K562 (cell line): ENCODE results near the gene EDDM13. TPM values are rescaled to one million over a fixed set of nuclear protein-coding genes. Genes with fewer than 3 reads are reported as not detected.

Source experiments
- ATAC-seq: fragments of 200-7000 bp; cut with Tn5 transposase; 3 replicates; pipeline ENCODE4 v1.9.1; 2020; ENCODE audit warnings: moderate library complexity
- BruUV-seq: library from RNA; stranded (reverse); fragments of 400-500 nt; replicated peaks from 2 replicates; lab custom pipeline; 2021; lab: Mats Ljungman, UMichigan
- CTCF ChIA-PET: fragments of 300-600 bp; formaldehyde crosslinking; extraction: SDS; loops from one replicate; lab custom pipeline; 2021; ENCODE audit warnings: low intra/inter-chr PET ratio; lab: Yijun Ruan, JAX
- POLR2A ChIA-PET: fragments of 300-600, 350-650 bp; sonication (Branson Sonifier 250); formaldehyde crosslinking; extraction: SDS; loops from one replicate; lab custom pipeline; 2021; ENCODE audit warnings: antibody characterized with exemption, inconsistent platforms; lab: Yijun Ruan, JAX
- DNase-seq, 4 experiments: peaks; one replicate each; pipeline versions ENCODE4 v3.0.0 to v3.0.0-alpha.2; 2011 to 2018; ENCODE audit warnings: low spot score in 3 of 4, mixed read lengths in 3 of 4; ENCODE audit errors: extremely low read depth in 1 of 4
- FAIRE-seq: peaks from 2 replicates; lab custom pipeline; 2011; peaks lifted over from hg19 to GRCh38; lab: Jason Lieb, UNC
- H2AFZ ChIP-seq: 2 replicates; pipeline ENCODE4 v1.6.0; 2011; ENCODE audit warnings: low read depth, low read length, control low read depth, inconsistent platforms
- H3K27ac ChIP-seq: fragments of 200-600 bp; 3 replicates; pipeline ENCODE4 v1.8.0; 2011; ENCODE audit warnings: low read depth, mild to moderate bottlenecking, control low read depth, inconsistent platforms, low read length, moderate library complexity, mixed read lengths; ENCODE audit errors: extremely low read depth
- H3K27me3 ChIP-seq, 2 experiments: fragments of 300-600 bp in 1 of 2; 2 replicates in 1 of 2; 3 replicates in 1 of 2; pipeline versions ENCODE4 v1.6.0 to v1.8.0; 2011; ENCODE audit warnings: inconsistent platforms in 2 of 2, low read length in 2 of 2, mild to moderate bottlenecking in 1 of 2, mixed read lengths in 1 of 2, moderate library complexity in 1 of 2; ENCODE audit not compliant: control insufficient read depth in 2 of 2, insufficient read depth in 2 of 2
- H3K36me3 ChIP-seq: fragments of 300-600 bp; 3 replicates; pipeline ENCODE4 v1.8.0; 2011; ENCODE audit warnings: mild to moderate bottlenecking, low read length, inconsistent platforms; ENCODE audit not compliant: control insufficient read depth, insufficient read depth
- H3K4me1 ChIP-seq, 2 experiments: fragments of 200-600 bp in 1 of 2; replicated peaks in 1 of 2; 2 replicates in 1 of 2; 3 replicates in 1 of 2; pipeline versions ENCODE4 v1.5.1 to v1.8.0; 2011; ENCODE audit warnings: inconsistent platforms in 2 of 2, low read length in 2 of 2, mild to moderate bottlenecking in 1 of 2, mixed read lengths in 1 of 2, moderate library complexity in 1 of 2; ENCODE audit not compliant: control insufficient read depth in 2 of 2, insufficient read depth in 2 of 2
- H3K4me2 ChIP-seq: 2 replicates; pipeline ENCODE4 v1.6.1; 2011; ENCODE audit warnings: low read length, control low read depth, inconsistent platforms, mixed read lengths; ENCODE audit not compliant: insufficient read depth
- H3K4me3 ChIP-seq: fragments of 200-600 bp; sonication (generic), shearing (Covaris generic); 2 replicates; pipeline ENCODE4 v1.5.1; 2016; ENCODE audit warnings: control low read depth, inconsistent platforms
- H3K79me2 ChIP-seq: fragments of 200-600 bp; 3 replicates; pipeline ENCODE4 v1.8.0; 2011; ENCODE audit warnings: low read length, inconsistent platforms; ENCODE audit not compliant: control insufficient read depth, insufficient read depth
- H3K9ac ChIP-seq, 2 experiments: 2 replicates each; pipeline versions ENCODE4 v1.6.0 to v1.6.1; 2011; ENCODE audit warnings: low read depth in 2 of 2, low read length in 2 of 2, control low read depth in 1 of 2, inconsistent platforms in 1 of 2, mild to moderate bottlenecking in 1 of 2, mixed read lengths in 1 of 2; ENCODE audit not compliant: insufficient read depth in 1 of 2
- H3K9me1 ChIP-seq: one replicate; pipeline ENCODE4 v1.6.0; 2011; ENCODE audit warnings: inconsistent platforms, mild to moderate bottlenecking, low read length, moderate library complexity; ENCODE audit not compliant: control insufficient read depth, insufficient read depth
- H3K9me3 ChIP-seq: replicated peaks from 2 replicates; pipeline ENCODE4 v1.5.1; 2011; ENCODE audit warnings: low read depth, low read length, inconsistent platforms; ENCODE audit not compliant: control insufficient read depth, insufficient read depth
- H4K20me1 ChIP-seq: replicated peaks from 2 replicates; pipeline ENCODE4 v1.6.1; 2011; ENCODE audit warnings: low read length, inconsistent platforms, mixed read lengths; ENCODE audit not compliant: control insufficient read depth, insufficient read depth
- COPS2 ChIP-seq: fragments of 450-650 bp; conservative IDR thresholded peaks from 2 replicates; pipeline ENCODE4 v1.6.1; 2016; ENCODE audit warnings: mild to moderate bottlenecking, moderate library complexity
- DEAF1 ChIP-seq: fragments of 450-650 bp; formaldehyde crosslinking; IDR thresholded peaks from 2 replicates; pipeline ENCODE4 v1.4.0; 2020; ENCODE audit warnings: mild to moderate bottlenecking, moderate library complexity
- DNMT1 ChIP-seq: fragments of 450-650 bp; IDR thresholded peaks from 2 replicates; pipeline ENCODE4 v1.6.1; 2016; ENCODE audit warnings: antibody characterized with exemption, mild to moderate bottlenecking
- E2F1 ChIP-seq: sonication (generic); formaldehyde crosslinking; IDR thresholded peaks from 2 replicates; pipeline ENCODE4 v1.8.1; 2023; ENCODE audit warnings: mild to moderate bottlenecking, missing genetic modification reagents, moderate library complexity
- FOXP4 ChIP-seq: sonication (generic); formaldehyde crosslinking; IDR thresholded peaks from 2 replicates; pipeline ENCODE4 v1.8.0; 2022; ENCODE audit warnings: mild to moderate bottlenecking, missing genetic modification reagents, borderline replicate concordance
- HNRNPUL1 ChIP-seq: fragments of 200-400 bp; formaldehyde crosslinking; IDR thresholded peaks from 2 replicates; pipeline ENCODE4 v1.6.1; 2017; ENCODE audit warnings: low read length
- IRF2 ChIP-seq: sonication (generic); formaldehyde crosslinking; IDR thresholded peaks from 2 replicates; pipeline ENCODE4 v1.8.1; 2022; ENCODE audit warnings: mild to moderate bottlenecking, missing genetic modification reagents
- LCOR ChIP-seq: sonication (generic); formaldehyde crosslinking; IDR thresholded peaks from 2 replicates; pipeline ENCODE4 v1.8.0; 2022; ENCODE audit warnings: mild to moderate bottlenecking, missing genetic modification reagents
- NELFE ChIP-seq: IDR thresholded peaks from 2 replicates; pipeline ENCODE4 v1.6.1; 2011; ENCODE audit warnings: mild to moderate bottlenecking; ENCODE audit not compliant: insufficient read depth, insufficient read length
- NFE2 ChIP-seq: IDR thresholded peaks from 2 replicates; pipeline ENCODE4 v1.6.1; 2014; ENCODE audit warnings: antibody characterized with exemption, low read depth
- NFYB ChIP-seq: IDR thresholded peaks from 2 replicates; pipeline ENCODE4 v1.6.1; 2011; ENCODE audit warnings: mild to moderate bottlenecking, moderate library complexity; ENCODE audit not compliant: insufficient read length; ENCODE audit errors: extremely low read depth
- PPARD ChIP-seq: fragments of 250-450 bp; sonication (Bioruptor Pico); IDR thresholded peaks from 2 replicates; pipeline ENCODE4 v1.8.0; 2022; ENCODE audit warnings: inconsistent platforms, mild to moderate bottlenecking, moderate library complexity
- RB1 ChIP-seq: fragments of 450-650 bp; IDR thresholded peaks from 2 replicates; pipeline ENCODE4 v1.6.1; 2017; ENCODE audit warnings: low read depth, mild to moderate bottlenecking
- ZFX ChIP-seq: sonication (generic); formaldehyde crosslinking; IDR thresholded peaks from 2 replicates; pipeline ENCODE4 v1.8.0; 2022; ENCODE audit warnings: mild to moderate bottlenecking, missing genetic modification reagents, moderate library complexity
- WGBS: fragments of 100-300 bp; shearing (Covaris generic); methylation state at CpG from one replicate; pipeline ENCODE4 v1.1.6; 2016; ENCODE audit warnings: low coverage, mixed read lengths; ENCODE audit not compliant: insufficient coverage; ENCODE audit errors: missing lambda C conversion rate; 5-methylcytosine and 5-hydroxymethylcytosine counted together
- in situ Hi-C: fragments of 300-500 bp; cut with MboI; formaldehyde crosslinking; loops from 4 replicates; pipeline ENCODE4 v1.15.0; 2018; ENCODE audit warnings: inconsistent platforms, mixed read lengths
- intact Hi-C: fragments of 100-400 bp; cut with micrococcal nuclease; formaldehyde crosslinking; loops from 2 replicates; pipeline ENCODE4 v1.14.2; 2022
- polyA plus RNA-seq, 8 experiments: library from polyadenylated mRNA; depleted of rRNA in 4 of 8; stranded (reverse) in 5 of 8; unstranded in 3 of 8; fragments of >200 nt; fragmentation: Nextera tagmentation in 2 of 8; fragmentation: Illumina TruSeq in 1 of 8; extraction: Ambion mirVana in 2 of 8; extraction: Trizol in 1 of 8; gene quantifications; 2 replicates each; pipeline versions ENCODE4 v1.2.1 to v1.2.3, GENCODE V29; 2011 to 2014; ENCODE audit warnings: inconsistent platforms in 1 of 8, missing spikeins in 1 of 8
- total RNA-seq, 7 experiments: library from RNA; depleted of rRNA in 6 of 7; stranded (reverse); fragments of >200 nt in 6 of 7; fragmentation: Illumina TruSeq in 2 of 7; extraction: Trizol in 2 of 7; gene quantifications; 2 replicates each; pipeline versions ENCODE4 v1.2.1 to v1.2.3, GENCODE V29; 2011 to 2021; ENCODE audit warnings: low replicate concordance in 1 of 7

Gene EDDM13
- total and polyA plus RNA-seq, 9 of the 15 experiments (the other 6 are each of a cell fraction or from before 2014, with no cell fraction given) = 2.0 to 7.7 (median 4.1) TPM

- TF ChIP-seq COPS2 = no peak
- no peak for TF ChIP-seq NFYB
These were observed 49.1 kb upstream of the EDDM13 start (continued) for GRCh38 chr19:56223481-56223880.

- H2AFZ ChIP-seq = no peak overlapping the region
- ATAC-seq = no peak
- in situ Hi-C loops (no loop called here), intact Hi-C loops (no loop called here)
- ChIA-PET CTCF (no interaction called here), POLR2A (interaction anchor here (0.6 kb wide), 1 partner anchor 89 kb away, joined by 3 read pairs; no protein-coding TSS in a partner anchor)
- no TSS peak for BruUV-seq
- no peak for DNase-seq
- no peak overlapping the region for H3K9ac ChIP-seq
- no peak for FAIRE-seq
- no peaks in the 10 kb centered on the region for H3K9me1 ChIP-seq
- no peak overlapping the region for H3K4me3 ChIP-seq
- no peak overlapping the region for H3K4me2 ChIP-seq
- no peaks in the 10 kb centered on the region for H4K20me1 ChIP-seq
- H3K9me3 ChIP-seq = no peaks in the 10 kb centered on the region
- no peaks in the 10 kb centered on the region for H3K79me2 ChIP-seq
- no peaks in the 10 kb centered on the region for H3K27me3 ChIP-seq
- H3K27ac ChIP-seq = no peak overlapping the region
- H3K36me3 ChIP-seq = no peaks in the 10 kb centered on the region
- WGBS = 67% methylated on average over 6 of the region's 7 CpGs
- TF ChIP-seq FOXP4 (CRISPR knock-in tag) (no peak), HNRNPUL1 (no peak), LCOR (CRISPR knock-in tag) (no peak), RB1 (no peak), PPARD (CRISPR knock-in tag) (no peak), ZFX (CRISPR knock-in tag) (no peak), E2F1 (no peak), DEAF1 (CRISPR knock-in tag) (no peak), NFE2 (no peak), NELFE (no peak), DNMT1 (no peak), IRF2 (CRISPR knock-in tag) (no peak)
- peaks cover 12 to 15% of the 10 kb centered on the region in 2 experiments for H3K4me1 ChIP-seq
These were observed 27.3 kb upstream of the EDDM13 start for GRCh38 chr19:56245121-56245740.
